SIG-M5 treated with dmso at 0.1 percent for 504 hours (cell line): ENCODE measurements around the gene CRYGD.
A peak's percentile ranks its signal among the peaks of the same experiment; 100 is the strongest.

Experiments
- DNase-seq: peaks from one replicate; lab custom pipeline; 2025; ENCODE audit not compliant: unreplicated experiment; lab: John Stamatoyannopoulos, UW

CRYGD gene

DNA sequence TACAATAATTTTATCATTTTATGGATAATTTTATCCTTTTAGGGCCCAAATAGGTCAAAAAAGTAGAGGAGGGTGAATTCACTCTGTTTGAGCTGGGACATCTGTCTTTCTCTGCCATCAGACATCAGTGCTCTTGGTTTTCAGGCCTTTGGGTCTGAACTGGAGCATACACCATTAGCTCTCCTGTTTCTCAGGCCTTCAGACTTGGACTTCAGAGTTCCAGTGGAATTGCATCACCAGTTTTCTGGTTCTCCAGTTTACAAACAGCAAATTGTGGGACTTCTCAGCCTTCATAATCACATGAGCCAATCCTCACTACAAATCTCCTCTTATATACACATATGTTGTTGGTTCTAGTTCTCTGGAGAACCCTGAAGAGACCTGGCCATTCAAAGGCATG lies 33.9 kb downstream of the CRYGD start:
- DNase-seq, result no peak

DNA sequence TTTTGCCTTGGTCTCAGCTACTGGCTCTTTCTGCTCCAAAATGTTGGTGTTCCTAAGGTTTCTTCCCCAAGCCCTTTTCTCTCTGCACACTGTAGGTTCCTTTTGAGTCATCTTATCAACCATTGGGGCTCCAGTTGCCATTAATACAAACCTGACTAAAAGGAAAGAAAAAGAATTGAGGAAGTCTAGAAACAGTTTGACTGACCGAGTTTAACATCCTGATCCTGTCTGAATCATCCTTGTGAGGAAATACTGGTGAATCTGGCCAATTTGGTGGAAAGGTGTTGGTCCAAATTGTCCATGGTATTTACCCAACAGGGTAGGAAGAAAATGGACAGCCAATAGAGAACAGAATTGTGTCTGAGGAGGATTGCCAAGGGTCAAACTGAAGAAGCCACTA lies 38.3 kb downstream of the CRYGD start:
- peak; percentile 55 for DNase-seq

- no peak for DNase-seq
These were observed 40.5 kb downstream of the CRYGD start for GRCh38 chr2:208083807-208084206.

DNA sequence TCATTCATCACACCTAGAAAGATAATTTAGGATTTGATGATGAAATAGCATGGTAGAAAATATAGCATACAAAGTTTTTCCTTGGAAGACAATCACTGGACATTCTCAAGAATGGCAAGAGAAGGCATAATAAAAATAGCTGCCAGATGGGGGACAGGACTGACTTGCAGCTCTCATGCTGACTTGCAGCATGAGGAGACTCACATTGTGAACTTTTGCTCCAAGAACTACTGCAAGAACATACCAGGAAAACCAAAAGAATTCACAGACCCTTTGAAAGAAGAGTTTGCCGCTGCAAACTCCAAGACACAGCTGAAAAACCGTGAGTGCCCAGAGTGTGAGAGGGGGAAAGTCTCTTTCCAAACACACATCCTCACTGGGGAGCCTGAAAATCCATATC lies 47.0 kb downstream of the CRYGD start:
- no peak for DNase-seq

DNA sequence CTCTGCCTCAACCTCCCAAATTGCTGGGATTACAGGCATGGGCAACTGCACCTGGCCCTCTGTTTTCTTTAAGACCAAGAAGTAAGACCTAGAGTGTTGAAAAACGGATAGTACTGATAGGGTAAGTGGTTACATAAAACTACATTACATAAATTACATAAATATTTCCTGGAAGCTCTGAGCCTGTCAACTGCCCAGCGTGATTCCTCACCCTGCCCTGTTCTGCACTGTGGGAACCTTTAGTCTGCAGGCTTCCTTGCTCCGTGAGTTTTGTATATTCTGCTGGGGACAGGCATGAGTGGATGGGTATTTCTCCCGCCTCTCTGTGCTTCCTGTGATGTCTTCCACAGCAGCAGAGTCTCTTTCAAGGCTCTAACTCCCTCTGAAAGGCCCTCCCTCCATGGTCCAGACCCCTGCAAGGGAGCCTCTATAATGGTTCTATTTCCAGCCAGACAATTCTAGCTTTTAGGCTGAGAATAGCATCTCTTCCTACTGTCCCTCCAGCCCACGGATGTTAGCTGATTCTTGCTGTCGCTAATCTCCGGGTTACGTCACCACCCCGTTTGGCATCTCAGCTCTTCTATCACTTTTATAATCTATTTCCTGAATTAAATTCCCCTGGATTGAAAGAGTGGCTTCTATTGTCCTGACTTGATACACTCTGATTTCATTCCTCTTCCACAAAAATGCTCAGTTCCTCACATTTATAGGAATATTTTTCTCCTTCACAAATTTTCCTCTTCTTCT lies 49.5 kb downstream of the CRYGD start:
- no peak for DNase-seq

DNA sequence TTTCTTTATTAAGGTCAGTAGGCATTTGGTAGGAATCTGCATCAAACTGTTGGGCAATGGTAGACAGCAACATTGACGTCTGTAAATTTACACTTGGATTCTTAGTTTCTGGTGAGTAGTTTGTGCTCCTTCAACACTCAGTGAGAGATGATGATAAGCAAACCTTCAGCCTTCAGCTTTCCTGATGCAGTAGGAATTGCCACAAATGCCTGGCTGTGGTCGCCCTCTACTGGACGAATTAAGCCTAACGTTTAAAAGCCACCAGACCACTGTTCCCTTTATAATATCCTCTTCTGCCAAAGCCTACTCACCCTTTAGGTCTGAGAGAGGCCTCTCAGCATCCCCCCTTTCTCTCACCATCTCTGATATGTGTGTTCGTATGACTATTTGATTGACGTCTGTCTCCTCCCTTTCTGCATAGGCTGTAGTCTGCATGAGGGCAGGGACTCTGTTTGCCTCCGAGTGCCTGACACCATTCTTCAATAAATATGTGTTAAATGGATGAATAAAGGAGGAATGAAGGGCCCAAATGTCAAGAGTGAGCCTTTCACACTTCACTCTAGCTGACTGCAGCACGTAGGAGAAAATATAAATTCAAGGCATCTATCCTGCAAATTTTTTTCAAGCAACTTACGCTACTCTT lies 52.0 kb downstream of the CRYGD start:
- peak; percentile 73 for DNase-seq
